ENCODE measurements around the gene DNHD1. TPM values are rescaled to one million over a fixed set of nuclear protein-coding genes. Genes with fewer than 3 reads are reported as not detected.

DNHD1 gene
- total and polyA plus RNA-seq, 2 experiments from 2014 or later = 7.3 to 7.9 TPM

DNA sequence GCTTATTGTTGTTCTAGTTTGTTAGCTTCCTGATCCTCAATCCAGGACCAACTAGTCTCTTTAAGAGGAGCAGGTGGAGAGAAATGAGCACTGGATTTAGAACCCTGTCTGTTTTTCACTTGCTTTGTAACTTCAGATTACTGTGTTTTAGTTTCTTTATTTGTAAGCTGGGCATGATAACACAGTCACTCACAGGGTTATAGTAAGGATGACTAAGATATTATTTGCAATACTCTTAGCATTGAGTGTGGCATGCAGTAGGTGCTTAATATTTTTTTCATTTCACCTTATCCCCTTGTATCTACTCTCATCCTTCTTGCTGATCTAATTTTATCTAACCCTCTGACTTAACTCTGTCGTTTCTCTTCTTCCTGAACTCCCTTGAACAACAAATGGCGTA is 33.8 kb downstream of the DNHD1 start:
- Histone ChIP-seq H3K27me3 (no peaks in the 10 kb centered on the region), H3K79me2 (no peaks in the 10 kb centered on the region), H4K20me1 (ENCODE audit: insufficient read depth, poor library complexity, severe bottlenecking) (no peaks in the 10 kb centered on the region), H3K27ac (no peak overlapping the region), H3K36me3 (replicated peaks; ENCODE audit: insufficient read depth, low read depth) (no peaks in the 10 kb centered on the region), H3K4me1 (ENCODE audit: insufficient read depth) (no peaks in the 10 kb centered on the region), H3K9me2 (replicated peaks; ENCODE audit: insufficient read depth) (no peaks in the 10 kb centered on the region), H3K4me3 (no peak overlapping the region), H2AFZ (no peak overlapping the region), H3K4me2 (no peak overlapping the region), H3K9me3 (ENCODE audit: low read depth) (no peaks in the 10 kb centered on the region)
- DNase-seq (ENCODE audit: low spot score) = no peak
- WGBS (ENCODE audit: low lambda C conversion rate, missing lambda C conversion rate) = 100% methylated on average over 2 of the region's 2 CpGs
- TF ChIP-seq EZH2 (IDR thresholded peaks at IDR 0.05; ENCODE audit: borderline replicate concordance) = no peak

DNA sequence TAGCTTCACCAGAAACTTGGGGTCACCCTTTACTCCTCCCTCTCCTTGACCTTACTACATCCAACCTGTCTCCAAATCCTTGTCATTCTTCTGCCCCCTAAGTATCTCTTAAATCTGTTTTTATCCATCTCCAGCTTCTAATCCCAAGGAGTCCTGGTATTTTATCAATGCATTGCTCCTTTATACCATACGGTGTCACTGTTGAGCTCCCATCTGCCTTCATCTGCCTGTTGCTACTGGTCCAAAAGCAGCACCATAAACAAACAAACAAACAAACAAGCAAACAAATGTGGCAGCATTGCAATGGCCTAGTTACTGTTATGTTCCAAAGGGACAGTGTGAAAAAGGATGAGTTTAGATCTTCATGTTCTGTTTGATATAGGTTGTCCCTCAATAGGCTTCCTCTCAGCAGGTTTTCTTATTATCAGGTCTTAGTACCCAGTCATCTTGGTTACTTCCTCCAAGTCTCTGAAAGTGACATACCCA is 34.2 kb downstream of the DNHD1 start:
- TF ChIP-seq, protein P1, sequence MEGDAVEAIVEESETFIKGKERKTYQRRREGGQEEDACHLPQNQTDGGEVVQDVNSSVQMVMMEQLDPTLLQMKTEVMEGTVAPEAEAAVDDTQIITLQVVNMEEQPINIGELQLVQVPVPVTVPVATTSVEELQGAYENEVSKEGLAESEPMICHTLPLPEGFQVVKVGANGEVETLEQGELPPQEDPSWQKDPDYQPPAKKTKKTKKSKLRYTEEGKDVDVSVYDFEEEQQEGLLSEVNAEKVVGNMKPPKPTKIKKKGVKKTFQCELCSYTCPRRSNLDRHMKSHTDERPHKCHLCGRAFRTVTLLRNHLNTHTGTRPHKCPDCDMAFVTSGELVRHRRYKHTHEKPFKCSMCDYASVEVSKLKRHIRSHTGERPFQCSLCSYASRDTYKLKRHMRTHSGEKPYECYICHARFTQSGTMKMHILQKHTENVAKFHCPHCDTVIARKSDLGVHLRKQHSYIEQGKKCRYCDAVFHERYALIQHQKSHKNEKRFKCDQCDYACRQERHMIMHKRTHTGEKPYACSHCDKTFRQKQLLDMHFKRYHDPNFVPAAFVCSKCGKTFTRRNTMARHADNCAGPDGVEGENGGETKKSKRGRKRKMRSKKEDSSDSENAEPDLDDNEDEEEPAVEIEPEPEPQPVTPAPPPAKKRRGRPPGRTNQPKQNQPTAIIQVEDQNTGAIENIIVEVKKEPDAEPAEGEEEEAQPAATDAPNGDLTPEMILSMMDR (IDR thresholded peaks at IDR 0.05; ENCODE audit: poor library complexity) = peak; percentile 67
- TF ChIP-seq EZH2phosphoT487 (IDR thresholded peaks at IDR 0.05; ENCODE audit: low read depth, severe bottlenecking, unreplicated experiment) = no peak
- no peak for TF ChIP-seq EZH2 (IDR thresholded peaks at IDR 0.05; ENCODE audit: borderline replicate concordance)
- no peaks in the 10 kb centered on the region for H3K36me3 ChIP-seq (replicated peaks; ENCODE audit: insufficient read depth, low read depth)
- 5% methylated on average over 1 of the region's 1 CpG for WGBS (ENCODE audit: low lambda C conversion rate, missing lambda C conversion rate)
- H3K9me3 ChIP-seq (ENCODE audit: low read depth) = no peaks in the 10 kb centered on the region
- H3K79me2 ChIP-seq = no peaks in the 10 kb centered on the region
- no peak overlapping the region for H3K4me3 ChIP-seq
- no peaks in the 10 kb centered on the region for H3K27me3 ChIP-seq
- H3K4me1 ChIP-seq (ENCODE audit: insufficient read depth) = no peaks in the 10 kb centered on the region
- H3K9me2 ChIP-seq (replicated peaks; ENCODE audit: insufficient read depth) = no peaks in the 10 kb centered on the region
- H3K27ac ChIP-seq = no peak overlapping the region
- no peaks in the 10 kb centered on the region for H4K20me1 ChIP-seq (ENCODE audit: insufficient read depth, poor library complexity, severe bottlenecking)
- H2AFZ ChIP-seq = no peak overlapping the region
- H3K4me2 ChIP-seq = no peak overlapping the region
- DNase-seq (ENCODE audit: low spot score) = peak; percentile 49

DNA sequence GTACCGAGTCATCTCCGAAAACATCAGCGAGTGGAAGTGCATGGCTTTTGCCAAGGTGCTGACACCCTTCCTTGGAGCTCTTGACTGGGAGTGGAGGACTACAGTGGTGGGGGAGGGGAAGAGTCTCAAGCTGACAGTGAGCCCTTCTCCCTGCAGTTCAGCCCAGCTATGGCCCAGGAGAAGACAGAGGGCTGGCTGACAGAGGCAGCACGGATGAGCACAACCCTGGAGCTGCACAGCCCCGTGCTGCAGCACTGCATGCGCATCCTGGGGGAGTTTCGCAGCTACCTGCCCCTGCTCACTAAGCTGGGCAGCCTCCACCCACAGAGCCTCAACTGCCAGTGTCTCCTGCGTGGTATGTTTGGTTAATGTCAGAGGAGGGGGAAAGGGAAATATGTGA is 41.4 kb downstream of the DNHD1 start:
- H3K36me3 ChIP-seq (replicated peaks; ENCODE audit: insufficient read depth, low read depth) = no peaks in the 10 kb centered on the region
- H3K4me1 ChIP-seq (ENCODE audit: insufficient read depth) = no peaks in the 10 kb centered on the region
- no peak for DNase-seq (ENCODE audit: low spot score)
- H3K9me2 ChIP-seq (replicated peaks; ENCODE audit: insufficient read depth) = no peaks in the 10 kb centered on the region
- H2AFZ ChIP-seq = no peak overlapping the region
- H3K4me3 ChIP-seq = no peak overlapping the region
- 82% methylated on average over 8 of the region's 8 CpGs for WGBS (ENCODE audit: low lambda C conversion rate, missing lambda C conversion rate)
- H4K20me1 ChIP-seq (ENCODE audit: insufficient read depth, poor library complexity, severe bottlenecking) = no peaks in the 10 kb centered on the region
- no peak for TF ChIP-seq EZH2 (IDR thresholded peaks at IDR 0.05; ENCODE audit: borderline replicate concordance)
- no peak for TF ChIP-seq EZH2phosphoT487 (IDR thresholded peaks at IDR 0.05; ENCODE audit: low read depth, severe bottlenecking, unreplicated experiment)
- TF ChIP-seq, protein P1 (IDR thresholded peaks at IDR 0.05; ENCODE audit: poor library complexity) = no peak
- H3K9me3 ChIP-seq (ENCODE audit: low read depth) = no peaks in the 10 kb centered on the region
- no peak overlapping the region for H3K27ac ChIP-seq
- no peaks in the 10 kb centered on the region for H3K79me2 ChIP-seq
- H3K4me2 ChIP-seq = no peak overlapping the region
- H3K27me3 ChIP-seq = no peaks in the 10 kb centered on the region

DNA sequence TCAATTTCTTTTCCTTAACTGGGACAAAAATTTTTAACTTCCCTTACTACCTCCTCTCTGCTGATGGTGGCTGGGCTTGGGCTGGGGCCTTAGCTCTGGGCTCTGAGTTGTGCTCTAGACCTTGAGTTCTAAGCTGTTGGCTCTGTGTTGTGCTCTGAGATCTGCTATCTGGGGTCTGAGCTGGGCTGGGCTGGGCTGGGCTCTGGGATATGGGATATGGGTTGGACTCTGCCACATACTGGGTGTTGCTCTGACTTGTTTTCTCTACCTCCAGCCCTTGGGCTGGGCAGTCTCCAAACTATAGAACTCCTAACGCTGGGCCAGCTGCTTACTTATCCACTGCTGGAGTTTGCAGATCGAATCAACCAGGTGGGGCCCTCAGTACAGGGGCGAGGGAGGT is 41.9 kb downstream of the DNHD1 start:
- no peaks in the 10 kb centered on the region for H3K4me1 ChIP-seq (ENCODE audit: insufficient read depth)
- H2AFZ ChIP-seq = no peak overlapping the region
- H3K9me3 ChIP-seq (ENCODE audit: low read depth) = no peaks in the 10 kb centered on the region
- H3K4me3 ChIP-seq = no peak overlapping the region
- TF ChIP-seq, protein P1 (IDR thresholded peaks at IDR 0.05; ENCODE audit: poor library complexity) = no peak
- TF ChIP-seq EZH2phosphoT487 (IDR thresholded peaks at IDR 0.05; ENCODE audit: low read depth, severe bottlenecking, unreplicated experiment) = no peak
- TF ChIP-seq EZH2 (IDR thresholded peaks at IDR 0.05; ENCODE audit: borderline replicate concordance) = no peak
- DNase-seq (ENCODE audit: low spot score) = no peak
- 82% methylated on average over 3 of the region's 3 CpGs for WGBS (ENCODE audit: low lambda C conversion rate, missing lambda C conversion rate)
- no peaks in the 10 kb centered on the region for H3K36me3 ChIP-seq (replicated peaks; ENCODE audit: insufficient read depth, low read depth)
- no peak overlapping the region for H3K27ac ChIP-seq
- no peak overlapping the region for H3K4me2 ChIP-seq
- H3K9me2 ChIP-seq (replicated peaks; ENCODE audit: insufficient read depth) = no peaks in the 10 kb centered on the region
- no peaks in the 10 kb centered on the region for H3K79me2 ChIP-seq
- H4K20me1 ChIP-seq (ENCODE audit: insufficient read depth, poor library complexity, severe bottlenecking) = no peaks in the 10 kb centered on the region
- no peaks in the 10 kb centered on the region for H3K27me3 ChIP-seq

Data from hepatocyte (in vitro differentiated cells).